Measurements from ENCODE around the gene SCNN1A.

The SCNN1A gene

DNA sequence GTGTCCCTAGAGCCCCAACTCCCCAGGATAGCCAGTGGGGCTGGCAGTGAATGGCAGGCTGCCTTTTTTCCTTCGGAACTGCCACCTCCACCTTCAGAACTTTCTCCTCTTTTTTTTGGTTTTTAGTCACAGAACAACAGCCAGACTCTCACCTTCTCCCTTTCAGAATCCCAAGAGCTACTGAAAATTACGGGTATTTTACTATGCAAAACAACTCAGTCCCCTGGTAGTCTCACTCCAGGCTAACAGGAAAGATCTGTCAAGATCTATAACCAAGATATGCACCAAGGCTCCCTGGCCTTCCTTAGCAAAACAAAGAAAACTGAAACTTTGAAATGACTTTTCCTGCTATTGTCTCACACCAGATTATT, 52.4 kb downstream of the SCNN1A start:
- ChIA-PET POLR2A (interaction anchor here (0.6 kb wide), 1 partner anchor 142 kb away, joined by 3 read pairs; no protein-coding TSS in a partner anchor), CTCF (interaction anchor here (1.0 to 2.1 kb wide), 7 partner anchors 9 to 143 kb away, joined by 3 to 17 read pairs (median 6); no protein-coding TSS in a partner anchor)
- no peak for DNase-seq (ENCODE audit: extremely low spot score)
- TF ChIP-seq, protein P1, sequence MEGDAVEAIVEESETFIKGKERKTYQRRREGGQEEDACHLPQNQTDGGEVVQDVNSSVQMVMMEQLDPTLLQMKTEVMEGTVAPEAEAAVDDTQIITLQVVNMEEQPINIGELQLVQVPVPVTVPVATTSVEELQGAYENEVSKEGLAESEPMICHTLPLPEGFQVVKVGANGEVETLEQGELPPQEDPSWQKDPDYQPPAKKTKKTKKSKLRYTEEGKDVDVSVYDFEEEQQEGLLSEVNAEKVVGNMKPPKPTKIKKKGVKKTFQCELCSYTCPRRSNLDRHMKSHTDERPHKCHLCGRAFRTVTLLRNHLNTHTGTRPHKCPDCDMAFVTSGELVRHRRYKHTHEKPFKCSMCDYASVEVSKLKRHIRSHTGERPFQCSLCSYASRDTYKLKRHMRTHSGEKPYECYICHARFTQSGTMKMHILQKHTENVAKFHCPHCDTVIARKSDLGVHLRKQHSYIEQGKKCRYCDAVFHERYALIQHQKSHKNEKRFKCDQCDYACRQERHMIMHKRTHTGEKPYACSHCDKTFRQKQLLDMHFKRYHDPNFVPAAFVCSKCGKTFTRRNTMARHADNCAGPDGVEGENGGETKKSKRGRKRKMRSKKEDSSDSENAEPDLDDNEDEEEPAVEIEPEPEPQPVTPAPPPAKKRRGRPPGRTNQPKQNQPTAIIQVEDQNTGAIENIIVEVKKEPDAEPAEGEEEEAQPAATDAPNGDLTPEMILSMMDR (IDR thresholded peaks at IDR 0.05; ENCODE audit: control extremely low read depth, extremely low read depth, low read depth, missing control alignments): no peak

DNA sequence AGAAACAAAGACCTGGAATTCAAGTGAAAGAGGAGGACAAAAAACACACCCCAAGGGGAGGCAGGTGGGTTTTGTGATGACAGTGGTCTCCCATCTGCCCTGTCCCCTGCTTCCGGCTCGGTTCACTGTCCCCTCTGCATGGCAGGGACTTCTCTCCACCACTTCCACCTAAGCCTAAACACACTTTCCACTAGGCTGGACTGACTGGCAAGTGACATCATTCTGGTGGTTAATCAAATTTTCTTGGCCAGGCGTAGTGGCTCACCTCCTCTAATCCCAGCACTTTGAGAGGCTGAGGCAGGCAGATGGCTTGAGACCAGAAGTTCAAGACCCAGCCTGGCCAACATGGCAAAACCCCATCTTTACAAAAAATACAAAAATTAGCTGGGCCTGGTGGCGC, 53.0 kb downstream of the SCNN1A start:
- TF ChIP-seq, protein P1 (IDR thresholded peaks at IDR 0.05; ENCODE audit: control extremely low read depth, extremely low read depth, low read depth, missing control alignments): no peak
- CTCF ChIA-PET: interaction anchor here (1.0 to 2.1 kb wide), 7 partner anchors 9 to 143 kb away, joined by 3 to 17 read pairs (median 6); no protein-coding TSS in a partner anchor
- DNase-seq (ENCODE audit: extremely low spot score): no peak
- POLR2A ChIA-PET: no interaction called here

DNA sequence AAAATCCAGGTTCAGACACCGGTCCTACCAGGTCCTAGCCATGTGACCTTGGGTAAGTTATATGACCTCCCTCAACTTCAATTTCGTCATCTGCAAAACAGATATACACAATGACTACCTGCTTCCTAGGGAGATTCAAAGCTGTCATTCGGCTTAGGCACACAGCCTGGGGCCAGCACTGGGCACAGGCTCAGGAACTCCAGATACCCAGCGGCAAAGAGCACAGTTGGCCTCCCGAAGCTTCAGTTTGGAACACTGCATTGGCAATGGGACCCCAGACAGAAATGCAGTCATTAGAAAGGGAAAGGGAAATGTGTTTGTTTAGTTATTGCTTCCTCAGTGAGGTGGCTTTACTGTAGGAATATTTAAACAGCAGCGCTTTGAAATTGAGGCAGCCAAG, 53.5 kb downstream of the SCNN1A start:
- CTCF ChIA-PET: interaction anchor here (1.1 to 2.1 kb wide), 4 partner anchors 13 to 144 kb away, joined by 3 to 17 read pairs (median 7); no protein-coding TSS in a partner anchor
- TF ChIP-seq, protein P1 (IDR thresholded peaks at IDR 0.05; ENCODE audit: control extremely low read depth, extremely low read depth, low read depth, missing control alignments): no peak
- POLR2A ChIA-PET: no interaction called here
- DNase-seq (ENCODE audit: extremely low spot score): no peak

DNA sequence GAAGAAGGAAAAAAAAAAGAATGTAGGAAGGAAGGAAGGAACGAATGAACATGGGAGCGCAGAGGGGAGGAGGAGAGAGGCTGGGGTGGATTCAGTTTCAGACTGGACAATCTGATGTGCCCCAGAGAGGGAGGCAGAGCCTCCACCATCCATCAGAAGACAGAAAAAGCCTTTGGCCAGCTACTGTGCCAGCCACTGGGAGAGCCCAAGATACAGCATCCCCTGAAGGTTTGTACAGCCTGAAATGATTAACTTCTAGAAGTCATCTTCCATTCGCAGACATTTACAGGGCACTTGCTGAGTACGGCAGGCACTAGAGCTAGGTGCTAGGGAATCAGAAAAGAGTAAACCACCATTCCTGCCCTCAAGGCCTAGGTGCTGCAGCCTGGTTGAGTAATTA, 55.9 kb downstream of the SCNN1A start:
- CTCF ChIA-PET: interaction anchor here (1.3 to 1.8 kb wide), 3 partner anchors 14 to 36 kb away, joined by 3 to 8 read pairs (median 4); no protein-coding TSS in a partner anchor
- TF ChIP-seq, protein P1 (IDR thresholded peaks at IDR 0.05; ENCODE audit: control extremely low read depth, extremely low read depth, low read depth, missing control alignments): no peak
- no peak for DNase-seq (ENCODE audit: extremely low spot score)
- POLR2A ChIA-PET: no interaction called here

DNA sequence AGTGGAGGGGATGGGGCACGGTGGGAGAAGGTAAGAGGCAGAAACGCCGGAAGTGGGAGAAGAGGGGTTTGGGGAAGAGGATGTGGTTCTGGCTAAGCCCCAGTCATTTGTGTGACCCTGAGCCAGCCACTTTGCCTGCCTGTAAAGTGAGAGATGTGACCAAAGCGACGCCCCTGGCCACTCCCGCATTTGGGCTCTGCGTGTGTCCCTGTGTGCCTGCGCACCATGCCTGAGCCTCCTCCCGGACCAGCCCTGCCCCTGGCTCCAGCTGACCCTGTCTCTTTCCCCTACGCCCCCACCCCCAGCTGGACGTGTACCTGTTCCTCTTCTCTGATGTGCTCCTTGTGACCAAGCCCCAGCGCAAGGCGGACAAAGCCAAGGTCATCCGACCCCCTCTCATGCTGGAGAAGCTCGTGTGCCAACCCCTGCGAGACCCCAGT, 56.9 kb downstream of the SCNN1A start:
- ChIA-PET POLR2A (no interaction called here), CTCF (interaction anchor here (1.7 kb wide), 1 partner anchor 16 kb away, joined by 6 read pairs; no protein-coding TSS in a partner anchor)
- DNase-seq (ENCODE audit: extremely low spot score): no peak
- TF ChIP-seq, protein P1 (IDR thresholded peaks at IDR 0.05; ENCODE audit: control extremely low read depth, extremely low read depth, low read depth, missing control alignments): no peak

DNA sequence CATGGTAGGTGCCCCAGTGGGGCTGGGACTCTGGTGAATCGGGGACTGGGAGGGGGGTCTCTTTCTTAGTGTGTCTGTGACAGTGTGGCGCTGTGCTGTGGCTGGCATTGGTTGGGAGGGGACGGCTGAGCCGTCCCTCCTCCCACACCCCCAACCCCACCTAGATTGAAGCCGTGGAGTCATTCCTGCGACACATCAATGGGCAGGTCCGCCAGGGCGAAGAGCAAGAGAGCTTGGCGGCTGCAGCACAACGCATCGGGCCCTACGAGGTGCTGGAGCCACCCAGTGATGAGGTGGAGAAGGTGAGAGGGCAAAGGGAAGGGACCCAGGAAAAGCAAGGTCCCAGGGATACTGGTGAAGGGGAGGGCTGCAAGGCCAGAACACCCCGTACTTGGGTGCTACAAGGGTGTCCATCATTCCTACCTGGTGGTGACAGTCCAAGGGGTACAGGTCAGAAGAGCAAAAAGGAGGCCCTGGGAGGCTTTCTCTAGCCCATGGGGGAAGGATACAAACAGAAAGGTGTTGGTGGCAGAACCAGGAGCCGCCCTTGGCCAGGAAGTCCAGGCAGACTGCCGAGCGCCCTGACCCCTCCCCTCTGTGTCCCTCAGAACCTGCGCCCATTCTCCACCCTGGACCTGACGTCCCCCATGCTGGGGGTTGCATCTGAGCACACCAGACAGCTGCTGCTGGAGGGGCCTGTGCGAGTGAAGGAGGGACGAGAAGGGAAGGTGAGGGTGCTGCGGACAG, 57.5 kb downstream of the SCNN1A start:
- CTCF ChIA-PET: interaction anchor here (1.7 kb wide), 1 partner anchor 16 kb away, joined by 6 read pairs; no protein-coding TSS in a partner anchor

More for the DNA sequence above, 57.5 kb downstream of the SCNN1A start:
- POLR2A ChIA-PET: no interaction called here
- TF ChIP-seq, protein P1 (IDR thresholded peaks at IDR 0.05; ENCODE audit: control extremely low read depth, extremely low read depth, low read depth, missing control alignments): no peak
- DNase-seq (ENCODE audit: extremely low spot score): no peak

Measured in GM10248 (cell line).